HepG2 (cell line): Measurements from ENCODE around the gene ARHGAP15.

ENCODE experiments used
- SUZ12 ChIP-seq: fragments of 150-350 bp; IDR thresholded peaks from 2 replicates; pipeline ENCODE4 v1.6.1; 2014; ENCODE audit warnings: low read depth, low read length
- ZSCAN30 ChIP-seq: sonication (generic); formaldehyde crosslinking; IDR thresholded peaks from 2 replicates; pipeline ENCODE4 v1.5.0; 2020; ENCODE audit warnings: mild to moderate bottlenecking, missing genetic modification reagents
- TF ChIP-seq, protein P1 (sequence below): fragments of 450-650 bp; IDR thresholded peaks from 2 replicates; pipeline ENCODE4 v1.6.1; 2017; ENCODE audit warnings: mild to moderate bottlenecking

DNA sequence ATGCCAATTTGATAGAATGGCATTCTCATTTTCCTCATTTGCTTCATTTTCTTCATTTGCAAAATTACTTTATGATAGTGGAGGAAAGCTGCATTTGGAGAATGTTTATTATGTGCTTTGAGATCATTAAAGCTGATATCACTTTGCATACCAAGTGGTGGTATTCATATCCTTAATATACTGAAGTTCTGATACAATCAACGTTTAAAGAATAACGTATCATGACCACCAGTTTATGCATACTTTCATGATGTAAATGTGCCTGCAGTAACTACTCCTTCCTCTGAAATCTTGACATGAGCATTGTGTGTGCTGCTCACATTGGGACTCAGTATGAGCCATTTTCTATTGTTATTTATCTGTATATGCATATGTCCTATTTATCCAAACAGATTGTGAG, 302.1 kb downstream of the ARHGAP15 start:
- TF ChIP-seq ZSCAN30 (CRISPR knock-in tag) (no peak), SUZ12 (no peak)
- TF ChIP-seq, protein P1, sequence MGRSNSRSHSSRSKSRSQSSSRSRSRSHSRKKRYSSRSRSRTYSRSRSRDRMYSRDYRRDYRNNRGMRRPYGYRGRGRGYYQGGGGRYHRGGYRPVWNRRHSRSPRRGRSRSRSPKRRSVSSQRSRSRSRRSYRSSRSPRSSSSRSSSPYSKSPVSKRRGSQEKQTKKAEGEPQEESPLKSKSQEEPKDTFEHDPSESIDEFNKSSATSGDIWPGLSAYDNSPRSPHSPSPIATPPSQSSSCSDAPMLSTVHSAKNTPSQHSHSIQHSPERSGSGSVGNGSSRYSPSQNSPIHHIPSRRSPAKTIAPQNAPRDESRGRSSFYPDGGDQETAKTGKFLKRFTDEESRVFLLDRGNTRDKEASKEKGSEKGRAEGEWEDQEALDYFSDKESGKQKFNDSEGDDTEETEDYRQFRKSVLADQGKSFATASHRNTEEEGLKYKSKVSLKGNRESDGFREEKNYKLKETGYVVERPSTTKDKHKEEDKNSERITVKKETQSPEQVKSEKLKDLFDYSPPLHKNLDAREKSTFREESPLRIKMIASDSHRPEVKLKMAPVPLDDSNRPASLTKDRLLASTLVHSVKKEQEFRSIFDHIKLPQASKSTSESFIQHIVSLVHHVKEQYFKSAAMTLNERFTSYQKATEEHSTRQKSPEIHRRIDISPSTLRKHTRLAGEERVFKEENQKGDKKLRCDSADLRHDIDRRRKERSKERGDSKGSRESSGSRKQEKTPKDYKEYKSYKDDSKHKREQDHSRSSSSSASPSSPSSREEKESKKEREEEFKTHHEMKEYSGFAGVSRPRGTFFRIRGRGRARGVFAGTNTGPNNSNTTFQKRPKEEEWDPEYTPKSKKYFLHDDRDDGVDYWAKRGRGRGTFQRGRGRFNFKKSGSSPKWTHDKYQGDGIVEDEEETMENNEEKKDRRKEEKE = no peak
